ENCODE measurements around the gene ADAM15. TPM values are rescaled to one million over a fixed set of nuclear protein-coding genes. Genes with fewer than 3 reads are reported as not detected.

Gene ADAM15
- total and polyA plus RNA-seq, 2 of the 8 experiments (the other 6 are each of a cell fraction or from before 2014, with no cell fraction given) = 32.9 to 37.6 TPM

DNA sequence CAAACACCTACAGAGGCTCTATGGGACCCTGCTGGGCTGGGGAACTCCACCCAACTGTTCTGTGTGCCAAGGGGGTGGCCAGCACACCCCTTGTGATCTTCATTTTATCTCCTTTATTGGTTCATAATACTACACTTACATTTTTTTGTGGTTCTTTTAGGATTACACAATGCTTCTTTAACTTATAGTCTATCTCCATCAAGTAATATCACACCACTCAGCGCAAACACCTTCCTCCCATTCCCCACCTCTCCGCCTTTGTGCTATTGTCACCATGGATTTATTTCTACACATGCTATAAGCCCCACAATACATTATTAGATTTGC lies 43.5 kb downstream of the ADAM15 start (continued):
- TF ChIP-seq EGR1 (IDR thresholded peaks at IDR 0.05; ENCODE audit: borderline replicate concordance, low read depth, low read length) = no peak
- no peak for TF ChIP-seq SIRT6 (IDR thresholded peaks at IDR 0.05; ENCODE audit: low read length)
- no peak for TF ChIP-seq ZNF274 (IDR thresholded peaks at IDR 0.05; ENCODE audit: borderline replicate concordance, extremely low read depth, low read length)
- no peak for TF ChIP-seq NRF1 (IDR thresholded peaks at IDR 0.05; ENCODE audit: low read depth, low read length)
- TF ChIP-seq TAF1 (IDR thresholded peaks at IDR 0.05; ENCODE audit: low read depth, low read length) = no peak

Data from H1 (cell line).